ENCODE measurements around the gene CLDN11. TPM values are rescaled to one million over a fixed set of nuclear protein-coding genes. Genes with fewer than 3 reads are reported as not detected.

CLDN11 gene
- total RNA-seq, 1 experiment from 2014 or later, result not detected

- no peak overlapping the region for H3K4me3 Mint-ChIP-seq (ENCODE audit: unreplicated experiment)
- no peak for DNase-seq (ENCODE audit: unreplicated experiment)
- no peaks in the 10 kb centered on the region for H3K36me3 Mint-ChIP-seq (ENCODE audit: insufficient read depth, unreplicated experiment)
- ChIA-PET CTCF (interaction anchor here (0.7 to 1.0 kb wide), 3 partner anchors 24 to 363 kb away, joined by 3 read pairs; no protein-coding TSS in a partner anchor), POLR2A (interaction anchor here (0.7 to 1.1 kb wide), 2 partner anchors 15 to 17 kb away, joined by 3 to 4 read pairs; no protein-coding TSS in a partner anchor)
- no peaks in the 10 kb centered on the region for H3K9me3 Mint-ChIP-seq (ENCODE audit: unreplicated experiment)
- intact Hi-C loops (cut with micrococcal nuclease), result no loop called here
- BruUV-seq (replicated peaks), result no TSS peak
- peaks cover under 1% of the 10 kb centered on the region for H3K27me3 Mint-ChIP-seq (ENCODE audit: insufficient read depth, unreplicated experiment)
- no peak overlapping the region for H3K27ac Mint-ChIP-seq (ENCODE audit: low read depth, unreplicated experiment)
- TF ChIP-seq CTCF (IDR thresholded peaks at IDR 0.05; ENCODE audit: unreplicated experiment), result no peak
- H3K4me1 Mint-ChIP-seq (ENCODE audit: insufficient read depth, unreplicated experiment), result peaks cover 8% of the 10 kb centered on the region
Measured at GRCh38 chr3:170475092-170475685, 56.5 kb downstream of the CLDN11 start.

GRCh38 chr3:170476291-170476690 lies 57.6 kb downstream of the CLDN11 start:
- no peaks in the 10 kb centered on the region for H3K36me3 Mint-ChIP-seq (ENCODE audit: insufficient read depth, unreplicated experiment)
- H3K27ac Mint-ChIP-seq (ENCODE audit: low read depth, unreplicated experiment), result no peak overlapping the region
- no peak for TF ChIP-seq CTCF (IDR thresholded peaks at IDR 0.05; ENCODE audit: unreplicated experiment)
- no peak overlapping the region for H3K4me3 Mint-ChIP-seq (ENCODE audit: unreplicated experiment)
- H3K9me3 Mint-ChIP-seq (ENCODE audit: unreplicated experiment), result no peaks in the 10 kb centered on the region
- H3K4me1 Mint-ChIP-seq (ENCODE audit: insufficient read depth, unreplicated experiment), result peaks cover 8% of the 10 kb centered on the region
- no peak for DNase-seq (ENCODE audit: unreplicated experiment)
- BruUV-seq (replicated peaks), result no TSS peak
- ChIA-PET CTCF (no interaction called here), POLR2A (interaction anchor here (0.6 to 0.7 kb wide), 2 partner anchors 9 to 16 kb away, joined by 3 read pairs; no protein-coding TSS in a partner anchor)
- no peaks in the 10 kb centered on the region for H3K27me3 Mint-ChIP-seq (ENCODE audit: insufficient read depth, unreplicated experiment)
- intact Hi-C loops (cut with micrococcal nuclease), result no loop called here

GRCh38 chr3:170477395-170477794 lies 58.7 kb downstream of the CLDN11 start:
- H3K4me1 Mint-ChIP-seq (ENCODE audit: insufficient read depth, unreplicated experiment), result peaks cover 8% of the 10 kb centered on the region
- peak; percentile 9 for DNase-seq (ENCODE audit: unreplicated experiment)
- intact Hi-C loops (cut with micrococcal nuclease), result no loop called here
- no peaks in the 10 kb centered on the region for H3K27me3 Mint-ChIP-seq (ENCODE audit: insufficient read depth, unreplicated experiment)
- ChIA-PET CTCF (interaction anchor here (0.6 to 1.1 kb wide), 2 partner anchors 138 to 332 kb away, joined by 3 to 5 read pairs; no protein-coding TSS in a partner anchor), POLR2A (interaction anchor here (0.6 to 1.2 kb wide), 3 partner anchors 8 to 334 kb away, joined by 3 to 6 read pairs (median 6); partner anchors contain the start of gene SKIL)
- no peak for TF ChIP-seq CTCF (IDR thresholded peaks at IDR 0.05; ENCODE audit: unreplicated experiment)
- no peaks in the 10 kb centered on the region for H3K36me3 Mint-ChIP-seq (ENCODE audit: insufficient read depth, unreplicated experiment)
- no peaks in the 10 kb centered on the region for H3K9me3 Mint-ChIP-seq (ENCODE audit: unreplicated experiment)
- no peak overlapping the region for H3K27ac Mint-ChIP-seq (ENCODE audit: low read depth, unreplicated experiment)
- no peak overlapping the region for H3K4me3 Mint-ChIP-seq (ENCODE audit: unreplicated experiment)
- no TSS peak for BruUV-seq (replicated peaks)

- POLR2A ChIA-PET, result interaction anchor here (0.8 to 1.1 kb wide), 2 partner anchors 17 to 66 kb away, joined by 3 to 4 read pairs; no protein-coding TSS in a partner anchor
- Mint-ChIP-seq H3K9me3 (ENCODE audit: unreplicated experiment) (no peaks in the 10 kb centered on the region), H3K27me3 (ENCODE audit: insufficient read depth, unreplicated experiment) (no peaks in the 10 kb centered on the region), H3K4me1 (ENCODE audit: insufficient read depth, unreplicated experiment) (no peaks in the 10 kb centered on the region), H3K4me3 (ENCODE audit: unreplicated experiment) (no peak overlapping the region), H3K36me3 (ENCODE audit: insufficient read depth, unreplicated experiment) (no peaks in the 10 kb centered on the region), H3K27ac (ENCODE audit: low read depth, unreplicated experiment) (no peak overlapping the region)
- DNase-seq (ENCODE audit: unreplicated experiment), result no peak
- BruUV-seq (replicated peaks), result no TSS peak
- TF ChIP-seq CTCF (IDR thresholded peaks at IDR 0.05; ENCODE audit: unreplicated experiment), result no peak
- CTCF ChIA-PET, result interaction anchor here (0.6 to 1.4 kb wide), 3 partner anchors 19 to 1111 kb away, joined by 3 to 4 read pairs (median 3); no protein-coding TSS in a partner anchor
- intact Hi-C loops (cut with micrococcal nuclease), result no loop called here
Measured at GRCh38 chr3:170480111-170480510, 61.4 kb downstream of the CLDN11 start.

Data from MCF 10A (cell line).